ENCODE results near the gene MYO18B. TPM values are rescaled to one million over a fixed set of nuclear protein-coding genes. Genes with fewer than 3 reads are reported as not detected.
A peak's percentile ranks its signal among the peaks of the same experiment; 100 is the strongest.

MYO18B gene
- total RNA-seq, 1 donor from 2014 or later, result not detected

GRCh38 chr22:25909614-25910387 is 167.8 kb downstream of the MYO18B start:
- TF ChIP-seq POLR2AphosphoS5 (IDR thresholded peaks at IDR 0.05; ENCODE audit: insufficient read depth in 1 of 2, low read depth in 1 of 2), result no peak
- TF ChIP-seq CTCF (IDR thresholded peaks at IDR 0.05), result no peak
- no peak for TF ChIP-seq POLR2A (IDR thresholded peaks at IDR 0.05)
- Histone ChIP-seq H3K4me3 (no peak overlapping the region), H3K27me3 (no peaks in the 10 kb centered on the region), H3K36me3 (no peaks in the 10 kb centered on the region), H3K27ac (no peak overlapping the region), H3K9me3 (no peaks in the 10 kb centered on the region), H3K4me1 (no peaks in the 10 kb centered on the region)
- peak in 1 of 2 donors; percentile 25 for DNase-seq (ENCODE audit: extremely low spot score in 2 of 2)
- intact Hi-C loops (cut with DNase I), result no loop called here

GRCh38 chr22:25911243-25911972 is 169.4 kb downstream of the MYO18B start:
- Histone ChIP-seq H3K27ac (no peak overlapping the region), H3K27me3 (no peaks in the 10 kb centered on the region), H3K36me3 (no peaks in the 10 kb centered on the region), H3K9me3 (no peaks in the 10 kb centered on the region), H3K4me1 (no peaks in the 10 kb centered on the region), H3K4me3 (no peak overlapping the region)
- intact Hi-C loops (cut with DNase I), result no loop called here
- TF ChIP-seq POLR2AphosphoS5 (IDR thresholded peaks at IDR 0.05; ENCODE audit: insufficient read depth in 1 of 2, low read depth in 1 of 2) (no peak), POLR2A (IDR thresholded peaks at IDR 0.05) (no peak), CTCF (IDR thresholded peaks at IDR 0.05) (no peak)
- peak in 1 of 2 donors; percentile 28 for DNase-seq (ENCODE audit: extremely low spot score in 2 of 2)

- Histone ChIP-seq H3K27ac (no peak overlapping the region), H3K36me3 (no peaks in the 10 kb centered on the region), H3K9me3 (no peaks in the 10 kb centered on the region), H3K27me3 (no peaks in the 10 kb centered on the region), H3K4me1 (no peaks in the 10 kb centered on the region), H3K4me3 (no peak overlapping the region)
- no peak for DNase-seq (ENCODE audit: extremely low spot score in 2 of 2)
- TF ChIP-seq POLR2A (IDR thresholded peaks at IDR 0.05), result no peak
- no peak for TF ChIP-seq POLR2AphosphoS5 (IDR thresholded peaks at IDR 0.05; ENCODE audit: insufficient read depth in 1 of 2, low read depth in 1 of 2)
- no peak for TF ChIP-seq CTCF (IDR thresholded peaks at IDR 0.05)
- intact Hi-C loops (cut with DNase I), result no loop called here
Observed at GRCh38 chr22:25919452-25919851, 177.5 kb downstream of the MYO18B start.

- no peaks in the 10 kb centered on the region for H3K9me3 ChIP-seq
- intact Hi-C loops (cut with DNase I), result no loop called here
- no peak overlapping the region for H3K4me3 ChIP-seq
- H3K27ac ChIP-seq, result no peak overlapping the region
- no peaks in the 10 kb centered on the region for H3K36me3 ChIP-seq
- no peak for DNase-seq (ENCODE audit: extremely low spot score in 2 of 2)
- no peaks in the 10 kb centered on the region for H3K27me3 ChIP-seq
- no peaks in the 10 kb centered on the region for H3K4me1 ChIP-seq
- no peak for TF ChIP-seq POLR2AphosphoS5 (IDR thresholded peaks at IDR 0.05; ENCODE audit: insufficient read depth in 1 of 2, low read depth in 1 of 2)
- TF ChIP-seq POLR2A (IDR thresholded peaks at IDR 0.05), result no peak
- TF ChIP-seq CTCF (IDR thresholded peaks at IDR 0.05), result no peak
Observed at GRCh38 chr22:25922141-25922540, 180.2 kb downstream of the MYO18B start.

GRCh38 chr22:25923914-25924313 is 181.9 kb downstream of the MYO18B start:
- H3K4me1 ChIP-seq, result no peaks in the 10 kb centered on the region
- no peak overlapping the region for H3K27ac ChIP-seq
- H3K9me3 ChIP-seq, result no peaks in the 10 kb centered on the region
- intact Hi-C loops (cut with DNase I), result no loop called here
- no peak for DNase-seq (ENCODE audit: extremely low spot score in 2 of 2)
- H3K27me3 ChIP-seq, result no peaks in the 10 kb centered on the region
- TF ChIP-seq POLR2A (IDR thresholded peaks at IDR 0.05), result no peak
- no peak for TF ChIP-seq CTCF (IDR thresholded peaks at IDR 0.05)
- TF ChIP-seq POLR2AphosphoS5 (IDR thresholded peaks at IDR 0.05; ENCODE audit: insufficient read depth in 1 of 2, low read depth in 1 of 2), result no peak
- H3K4me3 ChIP-seq, result no peak overlapping the region
- no peaks in the 10 kb centered on the region for H3K36me3 ChIP-seq

All from vagina (tissue), 2 donors.